Measurements from ENCODE around the gene GINS1.
"Not testable (repeated sequence)": the region's sequence is repeated elsewhere in the genome, so short reads cannot be mapped to it uniquely, and the experiment has no call there.

GINS1 gene

DNA sequence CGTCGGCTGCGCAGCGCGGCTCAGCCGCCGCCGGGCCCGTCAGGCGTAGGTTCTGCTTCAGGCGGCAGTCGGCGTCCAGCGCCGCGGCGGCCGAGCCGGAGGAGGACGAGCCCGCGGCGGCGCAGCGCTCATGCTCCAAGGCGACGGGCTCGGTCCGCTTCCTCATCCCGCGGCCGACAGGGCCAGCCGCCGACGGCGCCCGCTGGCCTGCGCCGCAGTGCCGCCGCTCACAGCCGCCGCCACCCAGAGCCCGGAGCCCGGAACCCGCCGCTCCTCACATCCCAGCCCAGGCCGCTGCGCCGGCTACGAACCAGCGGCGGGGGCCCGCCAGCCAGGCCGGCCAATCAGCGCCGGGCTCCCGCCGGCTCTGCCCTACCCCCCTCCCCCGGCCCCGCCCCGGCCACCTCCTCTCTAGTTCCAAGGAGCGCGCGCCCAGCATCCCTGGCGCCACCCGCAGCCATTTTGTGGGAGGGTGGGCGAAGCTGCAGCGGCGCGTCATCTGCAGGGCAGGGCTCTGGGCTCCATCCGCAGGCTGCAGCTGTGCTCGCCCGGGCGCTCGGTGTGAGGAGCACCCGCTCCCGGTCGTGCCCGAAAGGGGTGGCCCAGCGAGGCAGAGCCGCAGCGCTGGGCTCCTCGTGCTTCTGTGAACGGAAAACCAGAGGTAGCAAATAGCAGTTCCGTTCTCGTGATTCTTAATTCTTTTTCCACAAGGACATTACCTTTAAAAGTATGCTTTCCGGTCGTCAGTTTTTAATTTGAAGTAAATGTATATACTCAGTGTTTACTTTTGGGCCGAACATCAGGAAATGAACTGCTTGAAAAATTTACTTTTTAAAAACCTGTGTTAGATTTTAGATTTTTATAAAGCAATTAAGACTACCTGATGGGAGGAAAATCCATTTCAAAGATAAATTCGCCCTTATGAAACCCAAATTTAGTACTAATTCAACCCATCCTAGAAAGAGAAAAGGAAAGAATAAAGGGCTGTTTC is 16.6 kb upstream of the GINS1 start, which contains the start of gene ABHD12:
Gene ABHD12, minus strand, starts transcription at position 298 of the 991 bp plus-strand sequence. Its CDS starts 132 bp downstream, at position 166.
- peak; percentile 28 to 79 for DNase-seq

DNA sequence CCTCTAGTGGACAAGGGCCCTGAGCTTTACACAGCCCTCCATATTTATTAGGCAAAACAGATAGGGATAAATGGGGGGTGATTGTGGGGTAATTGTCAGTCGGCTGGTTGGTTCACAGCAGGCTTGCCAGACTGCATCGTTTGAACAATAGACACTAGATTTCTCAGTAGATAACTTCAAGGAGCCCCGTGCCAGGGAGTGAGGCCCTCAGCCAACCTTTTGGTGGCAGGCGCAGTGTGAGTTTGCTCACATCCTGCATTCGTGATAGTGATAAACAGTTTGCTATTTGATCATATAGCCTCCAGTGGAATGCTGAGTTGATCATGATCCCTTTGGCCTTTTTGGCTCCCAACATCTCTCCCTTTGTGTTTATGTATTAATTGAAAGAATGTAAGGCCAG is 13.2 kb upstream of the GINS1 start:
- no peak for DNase-seq

DNA sequence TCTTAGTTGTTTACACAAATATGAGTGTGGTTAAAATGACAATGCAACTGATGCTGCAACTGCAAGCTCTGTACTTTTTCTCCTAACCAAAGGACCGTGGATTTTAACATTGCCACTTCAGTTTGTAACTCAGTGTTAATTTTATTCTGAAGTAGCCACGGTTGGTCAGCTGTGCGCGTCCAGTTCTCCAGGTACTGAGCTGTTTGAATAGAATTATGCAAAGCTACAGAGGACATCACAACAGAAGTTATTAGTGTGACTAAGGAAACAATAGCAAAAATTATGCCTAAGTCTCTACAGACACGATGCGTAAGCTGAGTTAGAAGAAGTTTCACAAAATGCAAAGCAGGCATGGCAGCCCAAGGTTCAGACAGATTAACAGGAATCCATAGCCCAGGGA is 12.5 kb upstream of the GINS1 start:
- DNase-seq: no peak

DNA sequence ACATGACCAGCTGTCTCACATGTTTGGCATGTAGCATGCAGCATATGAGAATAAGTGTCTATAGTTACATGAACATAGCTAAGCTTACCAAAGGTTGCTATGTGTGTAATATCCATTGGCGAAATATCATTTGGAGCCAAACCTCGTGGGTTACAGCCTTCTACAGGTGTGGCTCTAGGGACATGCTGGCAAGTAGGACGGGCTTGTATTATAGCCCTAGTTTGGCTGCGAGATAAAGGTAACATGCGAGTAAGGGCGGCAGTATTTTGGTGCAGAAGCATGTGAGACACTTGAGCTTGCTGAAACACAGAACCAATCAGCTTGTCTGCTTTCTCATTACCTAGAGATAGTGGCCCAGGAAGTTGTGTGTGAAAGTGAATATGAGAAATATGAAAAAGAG is 10.4 kb upstream of the GINS1 start:
- no peak for DNase-seq

DNA sequence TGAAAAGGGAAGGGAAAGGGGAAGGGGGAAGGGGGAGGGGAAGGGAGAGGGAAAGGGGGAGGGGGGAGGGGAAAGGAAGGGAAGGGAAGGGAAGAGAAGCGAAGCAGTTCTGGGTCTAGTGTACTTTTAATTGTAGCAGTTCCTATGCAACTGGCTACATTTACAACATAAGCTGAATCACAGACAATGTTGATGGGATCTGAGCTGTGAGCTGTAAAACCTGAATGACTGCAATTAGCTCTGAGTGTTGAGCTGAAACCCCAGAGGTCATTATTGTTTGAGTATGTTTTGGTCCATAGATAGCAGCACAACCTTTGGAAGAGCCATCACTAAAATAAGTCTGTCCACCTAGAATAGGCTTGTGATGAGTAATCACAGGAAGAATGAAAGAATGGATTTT is 9.7 kb upstream of the GINS1 start:
- no peak for DNase-seq

DNA sequence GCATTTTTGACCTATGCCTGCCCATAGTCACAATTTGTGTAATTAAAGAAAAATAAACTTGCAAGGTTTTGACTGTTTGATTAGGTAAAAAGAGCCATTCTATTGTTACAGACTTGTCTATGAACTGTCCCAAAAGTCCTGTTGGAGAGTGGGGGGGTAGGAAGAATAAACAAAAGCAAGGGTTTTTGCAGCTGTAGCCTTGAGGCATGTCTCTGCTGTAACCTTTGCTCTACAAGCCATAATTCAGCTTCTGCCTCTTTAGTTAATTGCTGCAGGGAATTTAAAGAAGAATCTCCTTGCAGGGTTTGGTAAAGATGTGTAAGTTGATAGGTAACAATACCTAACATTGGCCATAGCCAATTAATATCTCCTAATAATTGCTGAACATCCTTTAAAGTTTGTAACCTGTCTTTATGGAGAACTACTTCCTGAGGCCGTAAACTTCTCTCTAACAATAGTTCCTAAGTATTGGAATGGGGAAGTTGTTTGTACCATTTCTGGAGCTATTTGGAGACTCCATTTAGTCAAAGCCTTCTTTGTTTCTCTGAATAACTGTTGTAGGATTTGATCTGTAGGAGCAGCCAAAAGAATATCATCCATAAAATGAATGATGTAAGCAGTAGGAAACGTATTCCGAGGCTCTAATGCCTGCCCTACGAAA is 9.0 kb upstream of the GINS1 start:
- no peak for DNase-seq

DNA sequence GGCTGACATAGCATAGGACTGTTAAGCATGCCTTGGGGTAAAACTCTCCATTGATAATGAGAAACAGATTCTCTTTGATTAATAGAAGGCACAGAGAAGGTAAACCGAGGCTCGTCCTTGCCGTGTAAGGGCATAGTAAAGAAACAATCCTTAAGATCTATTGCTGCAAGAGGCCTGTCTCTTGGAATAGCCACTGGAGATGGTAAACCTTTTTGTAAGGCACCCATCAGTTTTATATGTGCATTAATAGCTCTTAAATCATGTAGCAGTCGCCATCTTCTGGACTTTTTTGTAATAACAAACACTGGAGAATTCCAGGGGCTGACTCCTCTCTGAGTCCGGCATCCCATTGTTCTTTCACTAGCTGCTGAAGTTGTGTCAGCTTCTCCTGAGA is 8.4 kb upstream of the GINS1 start:
- DNase-seq: peak; percentile 6 to 14

DNA sequence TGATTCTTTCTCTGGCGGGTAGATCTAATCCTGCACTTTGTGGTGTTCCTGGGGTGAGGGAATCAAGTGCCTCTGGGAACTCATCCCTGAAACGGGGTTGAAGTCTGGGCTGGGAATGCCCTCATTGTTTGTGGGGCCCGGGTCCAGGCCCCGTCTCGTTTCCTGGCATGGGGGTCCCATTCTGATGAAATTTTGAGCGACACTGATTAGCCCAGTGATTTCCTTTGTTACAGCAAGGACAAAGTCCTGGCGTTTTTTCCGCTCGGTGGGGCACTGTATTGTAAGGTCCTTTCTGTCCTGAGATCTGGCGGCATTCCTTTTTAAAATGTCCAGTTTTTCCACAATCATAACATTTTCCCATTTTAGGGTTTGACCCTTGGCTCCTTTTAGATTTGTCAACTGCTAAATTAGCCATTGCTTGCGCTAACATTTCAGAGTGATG is 7.2 kb upstream of the GINS1 start:
- DNase-seq: not testable (repeated sequence)

DNA sequence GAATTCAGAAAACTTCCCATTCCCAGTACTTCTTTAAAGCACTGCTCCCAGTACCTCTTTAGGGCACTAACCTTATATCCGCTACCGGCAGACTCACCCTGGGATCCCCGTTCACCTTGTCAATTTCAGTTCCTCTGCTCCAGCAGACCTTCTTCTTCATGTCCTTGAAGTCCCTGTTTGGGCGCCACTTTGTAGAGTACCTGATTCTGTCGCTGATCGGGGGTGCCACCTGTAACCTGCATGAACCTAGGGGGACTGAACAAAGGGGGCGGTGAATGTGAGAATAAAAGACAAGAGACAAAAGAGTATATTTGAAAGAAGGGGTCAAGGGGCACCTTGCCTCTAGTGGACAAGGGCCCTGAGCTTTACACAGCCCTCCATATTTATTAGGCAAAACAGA is 4.9 kb upstream of the GINS1 start:
- no peak for DNase-seq

DNA sequence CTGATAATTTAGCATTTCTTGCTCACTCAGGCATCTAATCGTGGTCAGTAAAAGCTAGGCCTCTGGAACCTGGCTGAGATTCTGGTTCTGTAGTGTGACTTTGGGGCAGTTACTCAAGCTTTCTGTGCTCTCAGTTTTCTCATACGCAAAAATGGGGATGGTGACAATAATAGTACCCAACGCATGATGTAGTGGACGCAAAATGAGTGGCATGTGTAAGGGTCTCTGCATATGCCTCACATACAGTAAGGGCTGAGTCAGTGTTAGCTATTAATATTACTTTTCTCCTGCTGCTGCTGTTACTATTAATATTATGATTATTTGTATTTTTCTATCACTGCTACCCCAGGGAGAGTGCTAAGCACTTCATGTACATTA is 686 bp downstream of the GINS1 start:
- DNase-seq: no peak

DNA sequence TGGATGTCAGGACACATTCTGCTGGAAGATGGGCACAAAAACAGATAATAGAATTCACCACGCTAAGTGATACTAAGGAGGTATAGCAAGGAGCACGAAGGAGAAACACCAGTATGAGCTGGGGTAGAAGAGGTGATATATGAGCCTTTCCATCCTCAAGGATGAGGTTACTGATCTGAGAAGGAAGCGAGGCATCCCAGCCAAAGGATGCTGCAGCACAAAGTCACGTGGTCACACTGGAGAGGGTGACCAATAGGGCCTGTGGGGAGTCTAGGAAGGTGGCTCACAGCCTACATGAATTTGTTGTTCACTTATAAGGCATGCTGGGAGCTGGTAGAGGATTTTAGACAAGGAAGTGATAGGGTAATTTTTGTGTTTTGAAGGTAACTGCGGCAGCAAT is 1.4 kb downstream of the GINS1 start:
- DNase-seq: no peak

DNA sequence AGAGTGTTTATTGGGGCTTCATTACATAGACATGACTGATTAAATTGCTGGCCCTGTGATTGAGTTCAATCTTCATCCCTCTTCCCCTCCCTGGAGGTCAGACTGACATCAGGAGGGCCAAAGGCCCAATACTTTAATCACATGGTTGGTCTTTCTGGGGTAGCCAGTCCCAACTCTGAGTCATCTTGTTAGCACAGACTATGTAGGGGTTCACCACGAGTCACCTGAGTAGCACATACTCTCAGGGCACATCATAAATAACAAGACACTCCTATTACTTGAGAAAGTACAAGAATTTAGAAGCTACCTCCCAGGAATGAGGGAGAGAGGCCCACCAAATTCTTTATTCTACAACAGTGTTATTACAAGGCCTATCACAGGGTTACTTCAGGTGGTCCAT is 11.3 kb downstream of the GINS1 start:
- no peak for DNase-seq

DNA sequence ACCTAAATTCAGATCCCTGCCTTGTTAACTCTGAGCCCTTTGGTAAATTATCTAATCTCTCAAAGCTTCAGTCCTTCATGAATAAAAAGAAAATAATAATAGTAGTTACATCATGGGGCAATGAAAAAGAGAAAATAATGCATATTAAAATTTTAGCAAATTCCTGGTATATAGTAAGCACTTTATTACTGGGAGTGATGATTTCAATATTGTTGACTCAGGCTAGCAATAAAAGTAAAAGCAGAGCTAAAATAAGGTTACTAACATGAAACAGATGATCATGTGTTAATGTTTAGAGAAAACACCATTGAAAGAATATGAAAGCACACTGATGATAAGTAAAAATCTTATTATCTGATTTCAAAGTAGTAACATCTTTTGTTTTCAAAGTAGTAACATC is 13.6 kb downstream of the GINS1 start:
- DNase-seq: no peak

DNA sequence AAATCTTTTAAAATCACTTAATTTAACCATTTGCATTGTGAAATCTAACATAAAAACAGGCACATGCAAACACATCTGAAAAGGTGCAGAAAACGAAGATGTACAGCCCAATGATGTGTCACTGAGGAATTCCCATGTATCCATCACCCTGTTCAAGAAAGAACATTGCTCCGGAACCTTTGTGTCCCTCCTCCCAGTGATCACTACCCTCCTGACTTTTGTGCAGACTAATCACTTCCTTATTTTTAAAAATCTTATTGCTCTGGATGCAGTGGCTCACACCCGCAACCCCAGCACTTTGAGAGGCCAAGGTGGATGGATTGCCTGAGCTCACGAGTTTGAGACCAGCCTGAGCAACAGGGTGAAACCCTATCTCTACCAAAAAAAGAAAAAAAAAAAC is 14.6 kb downstream of the GINS1 start:
- no peak for DNase-seq

DNA sequence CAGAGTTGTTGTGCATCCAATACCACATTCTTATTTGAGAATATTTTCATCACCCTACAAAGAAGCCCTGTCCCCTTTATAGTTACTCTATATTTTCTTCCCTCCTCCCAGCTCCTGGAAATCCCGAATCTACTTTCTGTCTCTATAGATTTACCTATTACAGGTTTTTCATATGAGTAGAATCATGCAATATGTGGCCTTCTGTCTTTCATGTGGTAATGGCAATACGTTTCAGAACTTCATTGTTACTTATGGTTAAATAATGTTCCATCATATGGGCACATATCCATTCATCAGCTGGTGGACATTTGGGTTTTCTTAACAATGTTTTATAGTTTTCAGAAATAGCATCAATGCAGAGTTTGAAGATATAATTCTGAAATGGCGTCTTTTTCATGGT is 17.1 kb downstream of the GINS1 start:
- no peak for DNase-seq

DNA sequence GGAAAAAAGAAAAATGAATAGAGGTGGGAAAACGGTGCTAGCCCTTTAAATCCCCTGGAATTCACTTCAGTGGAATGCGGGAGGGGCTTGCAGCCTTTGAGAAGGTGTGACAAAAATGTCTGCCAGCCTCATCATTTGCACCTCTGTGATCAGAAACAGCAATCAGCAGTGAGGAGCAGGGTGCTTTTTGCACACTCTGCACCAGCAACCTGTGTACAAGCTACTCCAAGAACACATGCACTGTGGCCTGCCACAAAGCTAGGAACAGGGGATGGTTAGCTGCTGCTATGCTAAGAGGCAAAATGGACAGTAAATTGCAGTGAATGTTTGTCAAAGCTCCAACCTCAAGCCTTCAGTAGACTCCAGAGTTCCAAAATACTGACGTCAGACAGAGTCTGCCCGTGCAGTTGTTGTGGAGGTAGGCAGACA is 29.7 kb downstream of the GINS1 start:
- no peak for DNase-seq

DNA sequence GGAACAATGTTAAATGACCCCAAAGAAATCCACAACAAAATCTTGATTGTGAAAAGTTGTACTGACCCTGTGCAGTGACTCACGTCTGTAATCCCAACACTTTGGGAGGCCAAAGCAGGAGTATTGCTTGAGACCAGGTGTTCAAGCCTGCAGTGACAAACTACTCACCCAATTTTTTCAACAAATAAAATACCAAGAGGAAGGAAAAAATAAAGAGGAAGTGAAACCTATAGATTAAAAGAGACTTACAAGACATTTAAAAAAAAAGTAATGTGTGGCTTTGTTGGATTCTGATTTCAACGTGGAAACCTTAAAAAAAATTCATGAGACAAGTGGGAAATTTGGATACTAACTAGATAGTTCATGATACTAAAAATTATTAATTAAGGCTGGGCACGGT is 31.9 kb downstream of the GINS1 start:
- DNase-seq: no peak

DNA sequence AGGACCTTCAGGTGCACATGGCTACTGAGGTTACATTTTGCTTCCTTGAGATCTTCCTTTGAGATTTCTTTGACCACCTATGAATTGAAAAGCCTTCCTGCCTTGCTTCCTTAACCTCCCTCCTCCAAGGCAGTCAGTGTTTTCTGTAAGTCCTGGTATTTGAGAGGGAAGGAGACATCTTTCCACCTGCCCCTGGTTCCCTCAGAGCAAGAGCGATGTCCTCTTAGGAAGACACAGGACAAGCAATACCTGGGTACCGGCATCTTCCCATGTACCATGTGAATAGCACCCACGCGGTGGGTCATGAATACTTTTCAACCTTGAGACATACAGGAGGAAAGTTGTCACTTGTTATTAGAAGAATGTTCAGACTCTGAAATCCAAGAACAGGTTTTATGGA is 37.1 kb downstream of the GINS1 start:
- no peak for DNase-seq

DNA sequence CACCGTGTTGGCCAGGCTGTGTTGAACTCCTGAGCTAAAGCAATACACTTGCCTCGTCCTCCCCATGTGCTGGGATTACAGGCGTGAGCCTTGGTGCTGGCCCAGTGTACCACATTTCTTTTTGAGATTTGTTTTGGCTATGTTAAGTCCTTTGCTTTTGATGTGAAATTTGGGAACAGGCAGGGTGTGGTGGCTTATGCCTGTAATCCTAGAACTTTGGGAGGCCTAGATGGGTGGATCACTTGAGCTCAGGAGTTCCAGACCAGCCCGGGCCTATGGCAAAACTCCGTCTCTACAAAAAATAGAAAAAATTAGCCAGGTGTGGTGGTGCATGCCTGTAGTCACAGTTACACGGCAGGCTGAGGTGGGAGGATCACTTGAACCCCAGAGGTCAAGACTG is 40.2 kb downstream of the GINS1 start:
- DNase-seq: no peak

DNA sequence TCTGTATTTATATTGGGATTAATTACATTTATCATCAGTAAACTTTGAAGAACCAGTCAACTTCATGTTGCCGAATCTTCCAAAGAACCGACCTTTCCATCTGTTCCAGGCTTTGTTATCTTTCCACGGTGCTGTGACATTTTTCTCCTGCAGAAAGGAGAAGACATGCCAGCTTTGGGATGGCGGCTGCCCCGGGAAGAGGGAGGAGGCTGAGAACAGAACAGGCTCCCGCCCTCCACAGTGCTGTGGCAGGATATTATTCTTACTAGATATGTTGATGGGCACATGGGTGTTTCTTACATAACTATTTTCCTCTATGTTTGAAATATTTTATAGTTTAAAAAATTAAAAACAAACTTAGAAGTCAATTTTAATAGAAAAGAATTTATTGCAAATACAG is 44.9 kb downstream of the GINS1 start:
- no peak for DNase-seq

DNA sequence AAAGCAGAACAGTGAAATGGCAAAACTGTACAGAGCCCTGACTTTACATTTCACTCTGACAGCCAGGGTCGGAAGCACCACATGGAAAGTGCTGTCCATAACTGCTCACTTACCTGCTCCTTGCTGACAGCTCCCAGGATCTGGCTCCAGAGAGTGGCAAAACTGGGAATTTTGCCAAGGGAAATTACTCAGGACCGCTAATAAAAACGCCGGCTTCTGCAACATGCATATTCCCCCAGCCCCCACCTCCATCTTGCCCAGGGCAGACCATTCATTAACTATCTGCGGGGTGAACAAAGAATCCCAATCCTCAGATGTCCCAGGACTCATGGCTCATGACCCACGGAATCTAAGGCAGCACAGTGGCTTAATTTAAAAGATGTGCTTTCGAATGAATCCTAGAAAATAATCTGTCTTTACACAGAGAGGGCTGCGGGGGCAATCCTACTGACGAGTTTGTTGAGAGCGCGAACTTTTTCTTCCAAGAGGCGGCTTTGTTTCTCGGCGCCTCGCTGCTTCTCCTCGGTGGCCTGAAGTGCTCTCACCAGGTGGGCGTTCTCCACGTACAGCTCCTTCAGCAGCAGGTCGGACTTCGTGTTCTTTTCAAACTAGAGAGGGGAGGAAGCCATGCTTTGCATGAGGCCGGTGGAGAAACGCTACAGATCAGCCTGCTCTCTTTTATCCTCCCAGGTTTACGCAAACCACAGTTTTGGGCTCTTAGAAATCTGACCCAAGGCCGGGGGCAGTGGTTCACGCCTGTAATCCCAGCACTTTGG is 45.8 kb downstream of the GINS1 start:
- DNase-seq: no peak

DNA sequence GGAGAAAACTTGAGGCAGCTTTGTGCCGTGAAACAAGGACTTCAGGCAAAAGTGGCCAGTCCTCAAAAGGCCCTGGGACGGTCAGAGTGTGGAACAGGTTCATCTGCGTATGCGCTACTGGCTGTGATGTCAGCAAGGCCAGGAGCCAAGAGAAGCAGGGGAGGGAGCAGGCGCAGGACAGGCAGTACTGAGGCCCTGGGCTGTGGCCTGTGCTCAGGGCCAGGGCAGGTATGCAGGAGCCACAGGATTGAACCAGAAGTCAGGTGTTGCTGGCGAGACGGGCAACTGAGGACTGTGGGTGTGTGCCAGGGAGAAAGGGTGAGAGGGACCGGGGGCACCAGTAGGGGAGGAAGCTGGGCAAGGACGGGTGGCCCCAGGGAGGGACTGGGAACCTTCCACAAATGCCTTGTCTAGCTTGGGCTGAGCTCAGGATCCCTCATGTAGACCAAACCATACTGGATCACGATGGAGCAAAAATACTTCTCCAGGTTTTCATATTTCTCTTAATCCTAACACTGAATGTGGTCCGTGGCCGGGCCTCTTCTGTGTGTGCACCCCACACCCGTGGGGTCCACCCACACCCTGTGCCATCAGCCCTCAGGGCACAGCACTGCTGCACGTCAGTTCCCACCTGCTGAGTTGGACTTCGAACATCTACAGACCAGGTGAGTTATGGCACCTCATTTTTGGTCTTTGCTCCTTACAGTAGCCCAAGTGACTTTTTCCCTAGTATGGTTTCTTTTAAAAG is 46.9 kb downstream of the GINS1 start:
- DNase-seq: no peak

Measured in NCI-H187 (cell line).